ENCODE results near the gene TAMALIN.

GRCh38 chr12:52005218-52005902 is 1.4 kb upstream of the TAMALIN start:
- TF ChIP-seq CTCF (IDR thresholded peaks at IDR 0.05; ENCODE audit: borderline replicate concordance, extremely low read depth, low read length, poor library complexity, severe bottlenecking) (no peak), EZH2 (IDR thresholded peaks at IDR 0.05; ENCODE audit: borderline replicate concordance, low read depth, low read length, severe bottlenecking) (no peak)

Measured in DND-41 (cell line).